Muscle of arm (tissue), 12 donors: ENCODE data around the gene KLF9. TPM values are rescaled to one million over a fixed set of nuclear protein-coding genes. Genes with fewer than 3 reads are reported as not detected.

ENCODE experiments used
- DNase-seq: peaks from one replicate; pipeline ENCODE4 v3.0.0-alpha.2; 2013
- polyA plus RNA-seq, 12 donors: library from polyadenylated mRNA; unstranded; fragments of 120-200 nt; gene quantifications; one replicate each; pipeline ENCODE4 v1.2.1, GENCODE V29; 2013; ENCODE audit not compliant: insufficient read length in 12 of 12

The KLF9 gene
- polyA plus RNA-seq, 12 donors, result 1.5 to 7.0 (median 3.1) TPM; not detected in 1

DNA sequence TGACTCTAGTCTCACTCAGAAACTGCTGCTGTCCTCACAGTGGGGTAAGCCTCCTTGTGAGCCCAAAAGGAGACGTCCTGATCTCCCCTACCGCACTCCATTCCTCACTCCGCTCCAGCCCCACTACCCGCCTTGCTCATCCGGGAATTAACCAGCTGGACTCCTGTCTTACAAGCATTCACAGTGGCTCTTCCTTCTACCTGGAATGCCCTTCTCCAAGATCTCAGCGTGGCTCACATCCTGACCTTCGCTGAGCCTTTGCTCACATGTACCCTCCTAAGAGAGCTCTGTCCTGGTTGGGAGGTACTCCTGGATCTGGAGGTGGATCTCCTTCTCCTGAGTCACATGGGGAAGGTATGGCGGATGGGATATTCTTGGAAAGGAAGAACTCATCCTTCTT lies 10.7 kb upstream of the KLF9 start:
- no peak for DNase-seq

GRCh38 chr9:70422371-70423043 lies 8.1 kb upstream of the KLF9 start:
- DNase-seq, result no peak

GRCh38 chr9:70421272-70422180 lies 7.1 kb upstream of the KLF9 start:
- no peak for DNase-seq

DNA sequence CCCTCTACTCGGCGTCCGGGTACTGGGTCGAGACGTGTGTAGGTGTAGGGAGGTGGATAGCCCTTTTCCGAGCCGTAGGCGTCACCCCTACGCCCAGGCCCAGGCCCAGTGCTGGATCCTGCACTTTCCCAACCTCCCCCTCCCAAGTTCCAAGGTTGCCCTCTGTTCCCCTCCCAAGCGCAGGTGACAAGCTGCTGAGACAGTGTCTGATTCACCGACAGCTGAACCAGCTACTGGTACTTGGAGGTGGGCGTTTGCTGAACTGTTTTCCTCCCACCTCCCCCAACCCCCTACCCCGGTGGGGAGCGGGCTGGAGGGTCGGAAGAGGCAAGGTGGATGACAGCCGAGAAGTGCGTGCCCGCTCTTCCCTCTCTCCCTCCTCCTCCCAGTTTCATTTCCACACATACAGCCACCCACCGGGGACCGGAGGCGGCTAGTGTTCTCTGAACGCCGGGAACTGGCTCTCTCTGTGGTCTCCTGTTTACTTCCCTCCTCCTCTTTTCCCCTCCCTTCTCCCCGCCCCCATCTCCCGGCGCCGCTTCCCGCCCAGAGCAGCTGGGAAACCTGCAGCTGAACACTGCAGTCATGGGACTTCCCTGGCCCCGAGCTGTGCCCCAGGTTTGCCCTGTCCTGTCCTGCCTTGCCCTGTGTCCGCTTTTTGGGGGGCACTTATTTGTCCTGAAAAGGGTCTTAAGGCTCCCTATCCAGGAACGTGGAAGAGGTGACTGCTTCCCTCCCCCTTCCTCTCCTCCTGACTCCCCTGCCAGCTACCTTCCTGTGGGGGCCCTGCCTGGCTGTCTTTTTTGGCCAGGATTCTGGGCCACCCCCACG lies 6.2 kb upstream of the KLF9 start:
- peak; percentile 81 for DNase-seq

- peak; percentile 73 for DNase-seq
These were observed 5.3 kb upstream of the KLF9 start for GRCh38 chr9:70419556-70420440.

DNA sequence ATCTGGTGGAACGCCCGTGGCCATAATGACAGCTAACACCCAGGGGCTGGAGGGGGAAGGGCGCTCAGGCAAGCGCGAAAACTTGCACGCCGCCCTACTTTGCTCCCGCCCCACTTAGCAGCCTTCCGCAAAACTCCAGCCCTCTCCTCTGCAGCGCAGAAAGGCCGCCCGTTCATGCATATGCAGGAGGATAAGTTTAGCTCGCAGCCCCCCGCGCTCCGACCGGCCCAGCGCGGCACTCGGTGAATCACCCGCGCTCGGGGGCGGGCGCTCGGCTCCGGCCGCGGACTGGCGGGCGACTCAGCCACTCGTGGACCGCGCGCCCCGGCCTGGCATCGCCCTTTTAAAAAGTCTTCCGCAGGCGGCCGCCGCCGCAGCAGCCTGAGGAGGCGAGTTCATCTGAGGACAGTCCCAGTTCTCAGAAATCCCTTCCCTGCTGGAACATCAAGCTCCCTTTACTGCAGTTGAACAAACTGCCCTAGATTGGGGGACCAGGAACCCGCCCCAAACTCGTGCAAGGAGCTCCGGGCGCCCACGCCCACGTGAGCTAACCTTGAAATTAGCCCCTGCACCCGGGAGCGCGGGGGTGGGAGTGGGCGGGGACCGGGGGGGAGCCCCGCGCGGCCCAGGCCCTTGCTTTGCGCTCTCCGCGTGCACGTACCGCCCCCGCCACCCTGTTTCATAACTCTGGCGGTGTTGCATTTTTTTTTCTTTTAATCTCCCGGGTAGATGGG lies 4.5 kb upstream of the KLF9 start:
- DNase-seq, result peak; percentile 87

- DNase-seq, result no peak
These were observed 1.0 kb upstream of the KLF9 start for GRCh38 chr9:70415476-70415875.

DNA sequence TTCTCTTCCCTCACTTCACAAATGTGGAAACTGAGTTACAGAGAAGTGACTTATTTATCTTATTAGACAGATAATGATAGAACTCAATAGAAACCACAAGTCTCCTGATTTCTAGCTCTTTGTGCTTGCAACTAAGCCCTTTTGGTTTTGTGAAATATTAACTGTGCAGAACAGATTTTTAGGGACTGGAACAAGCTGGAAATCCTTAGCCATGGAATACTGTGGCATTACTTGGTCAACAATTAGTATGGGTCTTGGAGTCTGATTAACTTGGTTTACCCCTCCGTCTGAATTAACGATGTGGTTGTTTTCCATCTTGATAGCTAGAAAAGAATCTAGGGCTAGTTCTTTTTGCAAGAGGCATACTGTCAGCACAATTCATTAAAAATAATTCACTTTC lies 584 bp upstream of the KLF9 start:
- DNase-seq, result no peak

- DNase-seq, result no peak
These were observed 1.0 kb downstream of the KLF9 start for GRCh38 chr9:70413464-70413798.

GRCh38 chr9:70412832-70413463 lies 1.5 kb downstream of the KLF9 start:
- peak; percentile 76 for DNase-seq

DNA sequence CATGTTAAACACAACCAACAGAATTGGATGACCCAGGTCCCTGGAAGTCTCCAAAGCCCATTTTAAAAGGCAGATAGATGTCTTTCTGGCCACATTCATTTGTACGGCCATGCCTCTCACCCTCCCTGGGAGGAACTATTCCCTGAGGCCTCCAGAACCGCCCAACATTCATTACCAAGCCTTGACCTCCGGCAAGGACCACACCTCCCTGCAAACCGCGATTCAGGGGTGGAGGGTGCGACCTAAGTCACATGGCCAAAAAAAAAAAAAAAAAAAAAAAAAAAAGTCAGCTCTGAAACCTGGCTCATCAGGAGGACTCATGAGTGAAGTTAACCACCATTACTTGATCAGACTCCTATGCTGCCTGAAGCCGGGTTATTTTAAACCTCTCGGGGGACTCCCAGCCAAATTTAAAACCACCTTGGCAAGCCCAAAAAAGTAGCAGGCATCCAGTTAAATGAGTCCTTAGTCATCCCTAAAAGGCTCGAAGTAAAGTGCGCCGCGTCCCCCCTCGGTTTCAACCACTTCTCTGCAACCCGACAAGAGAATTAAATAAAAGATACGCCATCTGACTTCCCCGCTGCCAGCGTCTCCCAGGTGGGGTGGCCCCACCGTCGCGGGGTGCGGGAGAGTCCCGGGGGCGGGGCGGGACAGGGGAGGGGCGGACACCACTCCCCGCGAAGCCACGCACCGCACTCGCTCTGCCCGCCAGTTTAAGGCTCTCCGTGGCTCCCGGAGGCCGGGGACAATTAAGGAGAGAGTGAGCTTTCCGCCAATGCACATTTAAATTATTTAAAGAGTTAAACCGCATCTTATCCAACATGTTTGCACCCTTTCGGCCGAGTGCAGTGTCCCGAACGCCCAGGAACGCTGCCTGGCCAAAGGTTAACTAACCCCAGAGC lies 2.3 kb downstream of the KLF9 start:
- no peak for DNase-seq

GRCh38 chr9:70411121-70411929 lies 3.1 kb downstream of the KLF9 start:
- DNase-seq, result no peak

GRCh38 chr9:70410368-70410767 lies 4.1 kb downstream of the KLF9 start:
- DNase-seq, result no peak

DNA sequence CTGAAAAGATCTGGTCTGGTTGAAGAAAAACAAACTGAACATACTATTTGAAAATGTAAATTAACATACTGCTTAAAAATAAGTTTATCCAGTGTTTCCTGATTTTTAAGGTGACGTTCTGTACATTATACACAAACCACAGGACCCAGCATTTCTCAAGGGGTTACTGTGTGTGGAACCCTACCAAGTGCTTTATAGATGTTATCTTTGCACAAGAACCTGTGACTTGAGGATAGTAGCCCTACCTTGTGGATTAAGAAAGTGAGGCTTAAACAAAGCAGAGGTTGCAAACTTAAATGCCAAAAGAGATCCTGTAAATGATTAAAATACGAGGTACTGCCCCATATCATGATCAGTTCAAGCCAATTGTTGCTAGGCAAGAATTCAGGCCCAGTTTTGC lies 4.7 kb downstream of the KLF9 start:
- DNase-seq, result no peak

GRCh38 chr9:70409280-70409679 lies 5.2 kb downstream of the KLF9 start:
- DNase-seq, result no peak

DNA sequence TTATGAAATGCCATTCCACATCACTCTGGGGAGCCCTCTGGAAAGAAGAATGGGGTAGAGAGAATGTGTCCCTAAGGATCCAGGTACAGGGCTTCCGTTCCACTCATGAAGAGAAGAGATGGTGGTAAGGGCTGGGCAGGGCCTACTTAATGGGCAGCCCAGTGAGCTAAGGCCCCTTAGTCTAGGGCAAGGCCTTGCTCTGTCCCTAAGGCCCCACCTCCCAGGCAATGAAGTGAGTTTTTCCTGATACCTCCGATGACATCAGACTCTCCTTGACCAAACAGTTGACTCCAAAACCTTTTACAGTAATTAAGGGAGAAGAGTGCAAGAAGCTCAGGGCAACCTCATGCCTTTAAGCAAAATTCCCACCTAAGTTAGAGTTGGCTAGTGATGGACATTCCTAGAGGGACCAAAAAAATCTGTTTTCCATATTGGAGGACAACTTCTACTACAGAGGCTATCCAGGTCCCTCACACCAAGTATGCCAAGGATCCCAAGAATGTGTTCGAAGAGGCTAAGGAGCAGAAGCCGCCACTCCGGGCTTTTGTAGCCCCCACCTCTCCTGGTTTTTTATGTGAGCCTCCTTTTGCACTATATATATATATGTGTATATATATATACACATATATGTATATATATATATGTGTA lies 5.9 kb downstream of the KLF9 start:
- no peak for DNase-seq

GRCh38 chr9:70407081-70407503 lies 7.4 kb downstream of the KLF9 start:
- DNase-seq, result no peak

DNA sequence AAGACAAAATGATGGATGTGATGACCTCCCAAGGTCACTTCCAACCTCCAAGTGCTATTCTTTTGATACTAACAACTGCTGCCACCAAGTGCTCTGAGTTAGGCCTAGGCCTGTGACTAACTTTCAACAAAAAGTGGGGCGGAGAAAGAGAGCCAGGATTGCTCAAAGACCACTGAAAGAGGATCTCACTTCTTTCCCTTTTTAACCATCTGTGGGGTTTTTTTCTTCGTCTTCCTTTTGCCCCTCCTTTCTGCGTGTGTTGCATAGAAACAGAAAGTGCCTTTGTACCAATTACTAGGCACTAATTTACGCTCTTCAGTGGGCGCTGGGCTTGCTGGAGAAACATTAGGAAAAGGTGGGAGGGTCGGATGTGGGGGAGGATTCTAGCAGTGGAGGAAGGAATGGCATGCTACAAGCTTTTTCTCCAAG lies 8.0 kb downstream of the KLF9 start:
- no peak for DNase-seq
